Loucy (cell line): ENCODE measurements around the gene ATAD3A.
"Not testable (repeated sequence)": the region's sequence is repeated elsewhere in the genome, so short reads cannot be mapped to it uniquely, and the experiment has no call there.

ENCODE experiments used
- EZH2phosphoT487 ChIP-seq: fragments of 200-600 bp; IDR thresholded peaks from 2 replicates; pipeline ENCODE4 v1.6.1; 2018; ENCODE audit warnings: antibody characterized with exemption, mild to moderate bottlenecking, moderate library complexity, borderline replicate concordance
- TF ChIP-seq, protein P1 (sequence below): fragments of 200-600 bp; sonication (generic); conservative IDR thresholded peaks from 2 replicates; pipeline ENCODE4 v1.5.1; 2014; ENCODE audit warnings: mild to moderate bottlenecking, antibody characterized with exemption, low read length

DNA sequence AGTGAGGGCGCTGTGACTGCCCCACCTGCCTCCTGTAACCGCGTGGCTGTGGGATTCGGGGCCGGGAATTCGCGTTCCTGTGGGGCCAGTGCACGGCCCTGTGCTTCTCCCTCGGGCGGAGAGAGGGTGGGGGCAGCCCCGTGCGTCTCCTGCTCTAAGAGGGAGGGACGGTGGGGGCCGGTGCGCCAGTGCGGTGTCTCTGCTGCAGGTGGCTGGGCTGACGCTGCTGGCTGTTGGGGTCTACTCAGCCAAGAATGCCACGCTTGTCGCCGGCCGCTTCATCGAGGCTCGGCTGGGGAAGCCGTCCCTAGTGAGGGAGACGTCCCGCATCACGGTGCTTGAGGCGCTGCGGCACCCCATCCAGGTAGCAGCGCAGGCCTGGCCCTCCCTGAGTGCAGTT is 10.6 kb downstream of the ATAD3A start:
- TF ChIP-seq, protein P1, sequence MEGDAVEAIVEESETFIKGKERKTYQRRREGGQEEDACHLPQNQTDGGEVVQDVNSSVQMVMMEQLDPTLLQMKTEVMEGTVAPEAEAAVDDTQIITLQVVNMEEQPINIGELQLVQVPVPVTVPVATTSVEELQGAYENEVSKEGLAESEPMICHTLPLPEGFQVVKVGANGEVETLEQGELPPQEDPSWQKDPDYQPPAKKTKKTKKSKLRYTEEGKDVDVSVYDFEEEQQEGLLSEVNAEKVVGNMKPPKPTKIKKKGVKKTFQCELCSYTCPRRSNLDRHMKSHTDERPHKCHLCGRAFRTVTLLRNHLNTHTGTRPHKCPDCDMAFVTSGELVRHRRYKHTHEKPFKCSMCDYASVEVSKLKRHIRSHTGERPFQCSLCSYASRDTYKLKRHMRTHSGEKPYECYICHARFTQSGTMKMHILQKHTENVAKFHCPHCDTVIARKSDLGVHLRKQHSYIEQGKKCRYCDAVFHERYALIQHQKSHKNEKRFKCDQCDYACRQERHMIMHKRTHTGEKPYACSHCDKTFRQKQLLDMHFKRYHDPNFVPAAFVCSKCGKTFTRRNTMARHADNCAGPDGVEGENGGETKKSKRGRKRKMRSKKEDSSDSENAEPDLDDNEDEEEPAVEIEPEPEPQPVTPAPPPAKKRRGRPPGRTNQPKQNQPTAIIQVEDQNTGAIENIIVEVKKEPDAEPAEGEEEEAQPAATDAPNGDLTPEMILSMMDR, result not testable (repeated sequence)
- not testable (repeated sequence) for TF ChIP-seq EZH2phosphoT487
